BLaER1 treated with 17β-estradiol and CSF1 and Interleukin-3, amounts not matched to agents 10 nM and 100 nM (cell line): ENCODE results near the gene EFCAB5.
A peak's percentile ranks its signal among the peaks of the same experiment; 100 is the strongest.
"Not testable (repeated sequence)": the region's sequence is repeated elsewhere in the genome, so short reads cannot be mapped to it uniquely, and the experiment has no call there.

ENCODE experiments used
- H3K27ac ChIP-seq, 11 experiments: shearing (Covaris generic); formaldehyde crosslinking; 2 replicates each; pipeline ENCODE4 v1.8.1; 2022
- H3K27me3 ChIP-seq, 11 experiments: shearing (Covaris generic); formaldehyde crosslinking; 2 replicates each; pipeline ENCODE4 v1.8.1; 2022
- H3K36me3 ChIP-seq, 11 experiments: shearing (Covaris generic); formaldehyde crosslinking; 2 replicates each; pipeline ENCODE4 v1.8.1; 2022
- H3K4me1 ChIP-seq, 10 experiments: shearing (Covaris generic); formaldehyde crosslinking; 2 replicates each; pipeline ENCODE4 v1.8.1; 2022
- H3K4me2 ChIP-seq, 11 experiments: shearing (Covaris generic); formaldehyde crosslinking; 2 replicates each; pipeline ENCODE4 v1.8.1; 2022
- H3K4me3 ChIP-seq, 10 experiments: shearing (Covaris generic); formaldehyde crosslinking; 2 replicates each; pipeline ENCODE4 v1.8.1; 2022
- H3K9ac ChIP-seq, 11 experiments: shearing (Covaris generic); formaldehyde crosslinking; 2 replicates each; pipeline ENCODE4 v1.8.1; 2022
- H3K9me3 ChIP-seq, 11 experiments: shearing (Covaris generic); formaldehyde crosslinking; replicated peaks in 1 of 11; 2 replicates each; pipeline ENCODE4 v1.8.1; 2022
- H4K20me1 ChIP-seq, 11 experiments: shearing (Covaris generic); formaldehyde crosslinking; 2 replicates each; pipeline ENCODE4 v1.8.1; 2022
- Cebpa-rat ChIP-seq, 11 experiments: shearing (Covaris generic); IDR thresholded peaks; 2 replicates each; pipeline ENCODE4 v1.8.1; 2022

Gene EFCAB5

DNA sequence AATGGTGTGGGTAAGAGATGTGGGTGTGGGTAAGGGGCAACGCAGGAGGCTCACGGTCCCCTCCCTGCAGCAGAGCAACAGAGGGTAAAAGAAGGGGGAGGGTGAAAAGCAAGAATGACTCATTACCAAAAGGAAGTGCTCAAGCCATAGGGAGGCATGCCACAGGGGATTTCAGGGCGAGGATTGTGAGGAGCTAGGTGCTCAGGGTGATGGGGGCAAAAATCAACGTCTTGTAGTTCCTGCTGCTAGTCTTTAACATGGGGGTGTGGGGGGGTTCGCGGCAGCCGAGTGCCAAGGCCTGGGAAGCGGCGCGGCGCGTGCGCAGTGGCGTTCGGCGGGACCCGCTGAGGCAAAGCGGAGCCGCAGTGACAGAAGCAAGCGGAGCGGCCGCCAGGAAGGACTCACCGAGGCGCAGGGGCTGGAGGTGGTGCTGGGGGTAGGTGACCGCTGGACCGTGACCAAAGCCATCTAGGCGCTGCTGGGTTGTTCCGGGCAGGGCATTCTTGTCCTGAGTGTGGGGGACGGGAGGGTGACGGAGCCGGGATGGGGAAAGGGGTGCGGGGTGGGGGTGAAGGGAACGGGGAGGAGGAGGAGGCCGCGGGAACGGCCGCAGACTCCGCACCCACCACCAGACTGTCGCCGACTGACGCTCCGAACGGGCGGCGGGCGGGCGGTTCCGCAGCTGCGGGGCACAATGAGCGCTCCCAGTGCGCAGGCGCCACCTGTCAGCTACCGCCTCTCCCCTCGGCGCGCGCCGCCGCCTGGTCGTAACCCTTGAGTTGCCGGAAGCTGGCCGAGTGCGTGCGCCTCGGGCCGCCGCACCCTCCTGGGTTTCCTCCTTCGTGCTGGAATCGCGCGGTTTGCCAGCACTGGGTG, 11.7 kb upstream of the EFCAB5 start, which contains the start of gene SSH2:
TSS of gene SSH2 (minus strand) at position 696 of the 876 bp plus-strand sequence. CDS start at position 468, 228 bp downstream.
- Histone ChIP-seq H3K9me3 (no peaks in the 10 kb centered on the region), H3K4me3 (peak within 1 kb of the TSS; percentile 71 to 85 (median 76)), H3K36me3 (peaks cover 0 to 8% (median 8%) of the 10 kb centered on the region in 11 experiments; a peak in 15 of 22 replicates), H3K9ac (peak within 1 kb of the TSS; percentile 82 to 92 (median 88)), H3K27me3 (no peaks in the 10 kb centered on the region), H3K4me2 (peak within 1 kb of the TSS; percentile 92 to 98 (median 93)), H3K4me1 (peaks cover 38 to 61% (median 47%) of the 10 kb centered on the region in 10 experiments), H4K20me1 (peaks cover 3 to 40% (median 21%) of the 10 kb centered on the region in 11 experiments; a peak in 14 of 22 replicates), H3K27ac (peak within 1 kb of the TSS; percentile 51 to 94 (median 89); a peak in 21 of 22 replicates)
- TF ChIP-seq Cebpa-rat (IDR thresholded peaks at IDR 0.05): no peak

DNA sequence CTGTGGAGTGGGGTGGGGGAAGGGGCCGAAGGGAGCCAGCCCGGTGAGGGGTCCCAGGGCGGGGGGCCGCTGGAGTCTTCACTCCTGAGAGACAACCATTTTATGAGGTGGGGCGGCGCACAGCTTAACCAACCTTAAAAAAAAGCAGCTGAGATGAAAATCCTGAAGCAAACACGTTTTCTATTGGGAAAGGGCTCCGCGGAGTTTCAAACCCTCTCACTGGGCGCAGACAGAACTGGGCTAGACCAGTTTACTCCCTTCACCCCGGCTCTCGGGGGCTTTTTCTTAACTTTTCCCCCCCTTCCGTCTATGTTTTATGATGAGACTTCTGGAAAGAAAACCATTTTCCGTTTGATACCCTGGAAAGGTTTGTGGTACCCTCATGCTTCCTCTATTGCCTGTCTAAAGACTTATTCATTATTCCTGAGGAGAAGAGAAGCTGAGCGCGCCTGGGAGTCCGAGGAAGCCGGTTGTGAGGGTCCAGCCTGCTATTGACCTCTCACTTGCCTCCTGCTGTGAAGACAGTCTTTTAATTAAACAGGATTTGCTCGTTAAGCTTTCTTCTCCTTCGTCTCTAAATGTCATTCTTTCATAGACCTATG, 10.9 kb upstream of the EFCAB5 start:
- Histone ChIP-seq H3K36me3 (peaks cover 0 to under 1% (median under 1%) of the 10 kb centered on the region in 11 experiments; a peak in 8 of 22 replicates), H3K4me2 (peak overlapping the region; percentile 90 to 98 (median 93)), H4K20me1 (peaks cover 3 to 33% (median 21%) of the 10 kb centered on the region in 11 experiments; a peak in 13 of 22 replicates), H3K9ac (peak overlapping the region; percentile 82 to 92 (median 88)), H3K27me3 (no peaks in the 10 kb centered on the region), H3K4me1 (peaks cover 36 to 60% (median 47%) of the 10 kb centered on the region in 10 experiments), H3K9me3 (no peaks in the 10 kb centered on the region), H3K27ac (peak overlapping the region; percentile 51 to 94 (median 89); a peak in 21 of 22 replicates), H3K4me3 (peak overlapping the region; percentile 71 to 85 (median 76))
- no peak for TF ChIP-seq Cebpa-rat (IDR thresholded peaks at IDR 0.05)

DNA sequence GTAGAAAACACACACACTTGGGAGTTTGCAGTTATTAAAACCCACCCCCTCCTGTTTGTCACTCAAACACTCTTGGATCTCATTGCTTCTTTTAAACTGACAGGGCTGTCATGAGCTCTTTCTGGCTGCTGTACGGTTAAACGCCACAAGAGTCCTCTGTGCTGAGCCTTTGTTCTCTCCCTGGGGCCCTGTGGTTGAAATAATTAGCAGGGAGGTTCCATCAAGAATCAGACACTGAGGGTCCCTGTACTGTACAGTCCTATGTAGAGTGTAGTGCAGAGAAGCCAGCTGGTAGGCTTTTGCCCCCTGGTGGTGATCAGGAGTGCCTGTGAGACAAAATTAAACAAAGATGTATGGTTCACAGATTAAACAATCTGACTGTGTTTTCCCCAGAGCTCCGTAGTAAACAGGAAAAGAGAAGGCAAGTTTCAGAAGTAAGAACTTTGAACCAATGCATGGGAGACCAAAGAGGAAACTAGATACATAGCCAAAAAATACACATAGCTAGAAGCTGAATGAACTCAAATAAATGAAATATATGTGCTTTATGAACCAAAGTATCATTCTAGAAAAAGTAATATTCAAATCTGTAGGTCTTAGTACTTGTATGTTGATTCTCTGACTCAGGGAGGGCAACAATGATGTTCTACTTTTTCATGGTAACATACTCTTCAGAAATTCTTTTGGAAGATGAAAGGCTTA, 10.1 kb upstream of the EFCAB5 start:
- Histone ChIP-seq H4K20me1 (peaks cover 0 to 25% (median 15%) of the 10 kb centered on the region in 11 experiments; a peak in 11 of 22 replicates), H3K27ac (peak overlapping the region in 10 of 11 experiments; percentile 40 to 94 (median 90); a peak in 20 of 22 replicates), H3K9ac (peak overlapping the region; percentile 82 to 92 (median 88); a peak in 21 of 22 replicates), H3K9me3 (0 out of 22 replicates have a peak, but pooled peaks cover 0 to 5% (median 0%) of the 10 kb centered on the region in 11 experiments), H3K4me3 (peak overlapping the region; percentile 71 to 85 (median 76)), H3K36me3 (no peaks in the 10 kb centered on the region), H3K4me2 (peak overlapping the region; percentile 90 to 98 (median 93)), H3K27me3 (no peaks in the 10 kb centered on the region), H3K4me1 (peaks cover 34 to 55% (median 41%) of the 10 kb centered on the region in 10 experiments)
- TF ChIP-seq Cebpa-rat (IDR thresholded peaks at IDR 0.05): no peak

DNA sequence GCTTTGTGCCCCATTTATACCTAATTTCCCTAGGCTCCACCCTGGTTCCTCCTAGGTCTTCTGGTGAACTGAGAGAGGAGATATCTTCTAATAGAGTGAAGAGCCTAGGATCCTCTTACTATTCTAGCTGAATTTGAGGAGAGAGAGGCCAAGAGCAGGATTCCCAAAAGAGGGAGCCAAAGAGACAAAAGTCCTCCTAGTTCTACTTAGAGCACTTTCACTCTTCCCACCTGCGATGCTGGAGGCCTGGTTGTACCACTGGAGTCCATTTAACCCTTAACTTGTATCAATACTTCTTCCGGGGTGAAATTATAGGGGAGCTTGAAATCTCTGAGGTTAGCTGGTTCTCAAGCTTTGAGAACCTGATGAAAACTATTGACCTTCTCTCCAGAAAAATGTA, 8.1 kb upstream of the EFCAB5 start:
- H3K36me3 ChIP-seq: no peaks in the 10 kb centered on the region
- H3K4me2 ChIP-seq: peak overlapping the region in 3 of 11 experiments; percentile 23 to 35 (median 31); a peak in 5 of 22 replicates
- H3K4me3 ChIP-seq: no peak overlapping the region

DNA sequence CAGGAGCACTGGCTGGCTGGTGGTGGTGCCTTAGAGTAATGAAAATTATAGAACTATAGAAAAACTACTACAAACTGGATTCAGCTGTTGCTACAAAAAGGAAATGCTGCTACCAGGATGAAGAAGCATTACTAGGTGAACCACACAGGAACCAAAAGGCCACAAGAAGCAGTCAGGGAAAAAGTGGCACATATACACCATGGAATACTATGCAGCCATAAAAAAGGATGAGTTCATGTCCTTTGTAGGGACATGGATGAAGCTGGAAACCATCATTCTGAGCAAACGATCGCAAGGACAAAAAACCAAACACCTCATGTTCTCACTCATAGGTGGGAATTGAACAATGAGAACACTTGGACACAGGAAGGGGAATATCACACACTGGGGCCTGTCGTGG, 5.5 kb upstream of the EFCAB5 start:
- not testable (repeated sequence) for H3K4me2 ChIP-seq, H3K4me3 ChIP-seq, H3K27ac ChIP-seq, H3K9ac ChIP-seq, H4K20me1 ChIP-seq, H3K9me3 ChIP-seq, H3K36me3 ChIP-seq, H3K27me3 ChIP-seq
- H3K4me1 ChIP-seq: peaks cover 9 to 25% (median 15%) of the 10 kb centered on the region in 10 experiments

More for the DNA sequence above, 8.1 kb upstream of the EFCAB5 start:
- Histone ChIP-seq H3K27me3 (no peaks in the 10 kb centered on the region), H3K27ac (no peak overlapping the region), H3K4me1 (peaks cover 15 to 35% (median 21%) of the 10 kb centered on the region in 10 experiments), H3K9ac (peak overlapping the region in 1 of 11 experiments; percentile 9; a peak in 1 of 22 replicates), H4K20me1 (peaks cover 0 to 10% (median 0%) of the 10 kb centered on the region in 11 experiments; a peak in 6 of 22 replicates), H3K9me3 (0 out of 22 replicates have a peak, but pooled peaks cover 0 to 5% (median 0%) of the 10 kb centered on the region in 11 experiments)
- no peak for TF ChIP-seq Cebpa-rat (IDR thresholded peaks at IDR 0.05)

DNA sequence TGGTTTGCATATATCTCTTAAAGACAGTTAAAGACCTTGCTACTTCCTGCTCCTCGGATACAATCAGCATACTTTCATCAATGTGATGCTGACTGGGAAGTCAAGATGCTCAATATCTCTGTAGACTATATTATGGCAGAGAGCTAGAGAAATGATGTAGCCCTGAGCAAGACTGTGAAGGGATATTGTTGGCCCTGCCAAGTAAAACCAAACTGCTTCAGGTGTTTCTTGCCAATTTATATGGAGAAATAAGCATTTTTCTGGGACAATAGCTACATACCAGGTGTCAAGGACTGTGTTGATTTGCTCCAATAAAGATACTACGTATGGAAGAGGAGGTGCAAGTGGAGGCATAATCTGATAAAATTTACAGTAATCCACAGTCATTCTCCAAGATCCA, 4.7 kb upstream of the EFCAB5 start:
- no peak overlapping the region for H3K4me2 ChIP-seq
- H3K36me3 ChIP-seq: no peaks in the 10 kb centered on the region
- TF ChIP-seq Cebpa-rat (IDR thresholded peaks at IDR 0.05): no peak
- 0 out of 22 replicates have a peak, but pooled peaks cover 0 to 5% (median 0%) of the 10 kb centered on the region in 11 experiments for H3K9me3 ChIP-seq
- no peaks in the 10 kb centered on the region for H4K20me1 ChIP-seq
- H3K27ac ChIP-seq: no peak overlapping the region
- H3K4me1 ChIP-seq: peaks cover 4 to 22% (median 9%) of the 10 kb centered on the region in 10 experiments; a peak in 19 of 20 replicates
- no peaks in the 10 kb centered on the region for H3K27me3 ChIP-seq
- no peak overlapping the region for H3K9ac ChIP-seq
- no peak overlapping the region for H3K4me3 ChIP-seq

DNA sequence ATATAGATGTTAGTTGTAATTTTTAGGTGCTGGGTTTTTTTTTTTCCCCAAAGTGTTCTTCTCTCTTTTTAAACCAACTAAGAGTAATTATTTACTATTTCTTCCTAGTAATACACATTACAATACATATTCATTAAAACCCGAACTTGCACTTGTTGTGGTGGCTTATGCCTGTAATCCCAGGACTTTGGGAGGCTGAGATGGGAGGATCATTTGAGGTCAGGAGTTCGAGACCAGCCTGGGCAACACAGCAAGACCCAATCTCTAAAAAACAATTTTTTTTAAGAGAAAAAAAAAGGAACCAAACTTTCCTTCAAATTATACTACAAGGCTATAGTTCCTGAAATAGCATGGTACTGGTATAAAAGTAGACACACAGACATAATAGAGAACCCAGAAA, 3.8 kb downstream of the EFCAB5 start:
- Histone ChIP-seq H3K9me3 (peaks cover 0 to 11% (median 9%) of the 10 kb centered on the region in 11 experiments; a peak in 11 of 22 replicates), H3K27me3 (no peaks in the 10 kb centered on the region), H3K4me1 (peaks cover 17 to 30% (median 28%) of the 10 kb centered on the region in 10 experiments), H3K27ac (no peak overlapping the region), H3K4me3 (no peak overlapping the region), H3K4me2 (no peak overlapping the region), H3K36me3 (peaks cover 0 to 41% (median 15%) of the 10 kb centered on the region in 11 experiments; a peak in 11 of 22 replicates), H3K9ac (no peak overlapping the region), H4K20me1 (no peaks in the 10 kb centered on the region)
- TF ChIP-seq Cebpa-rat (IDR thresholded peaks at IDR 0.05): no peak
